ENCODE data around the gene TOR1A.
"Not testable (repeated sequence)": the region's sequence is repeated elsewhere in the genome, so short reads cannot be mapped to it uniquely, and the experiment has no call there.

TOR1A gene

GRCh38 chr9:129816501-129817435 lies 7.2 kb downstream of the TOR1A start:
- DNase-seq: no peak

GRCh38 chr9:129815278-129815677 lies 8.7 kb downstream of the TOR1A start:
- no peak for DNase-seq

DNA sequence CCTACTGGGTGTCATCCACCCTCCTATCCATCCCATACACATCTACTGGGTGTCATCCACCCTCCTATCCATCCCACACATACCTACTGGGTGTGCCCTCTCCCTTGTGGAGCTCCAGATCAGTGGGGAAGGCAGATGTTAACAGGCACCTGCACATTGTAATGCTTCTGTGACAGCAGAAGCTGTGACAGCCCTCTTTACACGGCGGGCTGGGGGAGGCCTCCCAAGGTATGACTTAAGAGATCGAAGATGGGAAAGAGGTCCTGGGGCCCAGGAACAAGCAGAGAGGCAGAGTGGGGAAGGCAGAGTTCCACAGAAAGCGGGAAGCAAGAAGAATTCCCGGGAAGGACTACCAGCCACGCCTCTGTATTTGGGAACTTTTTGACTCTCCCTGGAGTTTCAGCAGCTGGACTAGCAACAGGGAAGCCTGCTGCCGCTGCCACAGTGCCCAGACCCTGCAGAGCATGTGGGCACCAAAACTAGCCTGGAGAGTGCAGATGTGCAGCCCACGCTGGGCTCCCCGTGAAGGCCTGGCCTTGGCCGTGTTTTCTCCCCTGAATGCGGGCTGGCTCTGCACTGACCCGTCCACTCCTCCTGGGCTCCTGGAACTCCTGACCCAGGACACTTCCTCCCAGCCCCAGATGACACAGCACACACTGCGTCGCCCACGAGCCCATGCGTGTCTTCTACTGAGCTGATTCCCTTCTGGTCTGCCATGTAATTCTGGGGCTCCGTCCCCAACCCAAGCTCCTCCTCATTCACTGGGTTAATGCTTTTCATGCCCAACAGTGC lies 9.3 kb downstream of the TOR1A start:
- no peak for DNase-seq

- DNase-seq: no peak
Measured at GRCh38 chr9:129813661-129814060, 10.3 kb downstream of the TOR1A start.

GRCh38 chr9:129812385-129812784 lies 11.6 kb downstream of the TOR1A start:
- DNase-seq: no peak

GRCh38 chr9:129811967-129812363 lies 12.0 kb downstream of the TOR1A start:
- no peak for DNase-seq

- DNase-seq: no peak
Measured at GRCh38 chr9:129810788-129811187, 13.1 kb downstream of the TOR1A start.

DNA sequence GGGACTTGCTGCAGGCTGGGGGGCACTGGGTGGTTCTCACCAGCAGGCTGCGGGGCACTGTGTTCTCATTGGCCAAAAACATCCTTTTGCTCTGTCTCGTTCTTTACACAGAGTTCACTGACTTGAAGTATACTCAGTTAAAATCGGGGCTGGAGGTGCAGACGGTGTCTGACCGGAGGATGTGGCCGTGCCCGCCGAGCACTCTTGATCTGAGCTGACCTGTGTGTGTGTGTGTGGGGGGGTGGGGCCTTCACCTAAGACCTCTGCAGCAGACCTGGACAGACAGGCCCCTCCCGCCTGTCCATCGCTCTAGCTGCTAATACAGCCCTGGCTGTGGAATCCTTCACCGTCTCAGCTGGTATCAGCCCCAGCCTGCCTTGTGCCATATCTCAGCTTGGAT lies 13.8 kb downstream of the TOR1A start:
- DNase-seq: no peak

GRCh38 chr9:129809346-129809745 lies 14.6 kb downstream of the TOR1A start:
- no peak for DNase-seq

DNA sequence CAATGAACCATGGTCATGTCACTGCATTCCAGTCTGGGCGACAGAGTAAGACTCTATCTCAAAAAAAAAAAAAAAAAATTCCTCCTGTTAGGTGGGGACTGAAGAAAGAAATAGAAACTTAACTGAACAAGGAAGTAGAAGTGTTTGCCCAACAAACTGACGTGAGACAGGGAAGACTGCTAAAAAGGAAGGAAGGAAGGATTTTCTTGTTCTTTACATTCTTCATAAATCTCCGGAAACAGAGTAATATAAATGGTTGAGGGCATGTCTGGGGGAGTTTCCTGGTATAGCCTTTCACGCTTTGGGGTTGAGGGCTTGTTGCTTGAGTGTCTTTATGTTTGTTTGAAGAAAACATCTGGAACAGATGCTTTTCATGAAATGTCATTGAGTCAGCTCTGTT lies 17.9 kb downstream of the TOR1A start:
- no peak for DNase-seq

GRCh38 chr9:129803676-129804060 lies 20.3 kb downstream of the TOR1A start:
- no peak for DNase-seq

GRCh38 chr9:129802833-129803675 lies 20.9 kb downstream of the TOR1A start, which contains the start of gene TOR1B:
TSS of gene TOR1B (plus strand) at chr9:129803184. CDS start at chr9:129803213, 29 bp downstream.
- peak; percentile 93 for DNase-seq

GRCh38 chr9:129801504-129801903 lies 22.4 kb downstream of the TOR1A start:
- no peak for DNase-seq

DNA sequence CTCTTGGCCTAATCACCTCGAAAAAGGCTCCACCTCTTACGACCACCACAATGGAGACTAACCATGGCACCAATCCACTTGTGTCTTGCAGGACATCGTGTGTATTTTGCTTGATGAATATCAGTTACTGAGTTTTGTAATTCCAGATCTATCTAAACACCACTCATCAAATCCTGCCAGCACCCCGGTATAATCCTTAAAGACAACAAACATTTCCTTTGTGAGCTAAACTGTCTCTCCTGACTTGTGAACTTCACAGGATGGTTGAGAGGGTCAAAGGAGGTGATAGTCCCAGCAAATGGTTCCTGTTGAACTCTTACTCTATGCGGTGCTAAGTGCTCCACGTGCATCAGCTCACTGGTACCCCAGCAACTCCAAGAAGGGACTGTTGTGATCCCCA lies 25.0 kb downstream of the TOR1A start:
- DNase-seq: no peak

GRCh38 chr9:129796029-129796428 lies 27.9 kb downstream of the TOR1A start:
- not testable (repeated sequence) for DNase-seq

DNA sequence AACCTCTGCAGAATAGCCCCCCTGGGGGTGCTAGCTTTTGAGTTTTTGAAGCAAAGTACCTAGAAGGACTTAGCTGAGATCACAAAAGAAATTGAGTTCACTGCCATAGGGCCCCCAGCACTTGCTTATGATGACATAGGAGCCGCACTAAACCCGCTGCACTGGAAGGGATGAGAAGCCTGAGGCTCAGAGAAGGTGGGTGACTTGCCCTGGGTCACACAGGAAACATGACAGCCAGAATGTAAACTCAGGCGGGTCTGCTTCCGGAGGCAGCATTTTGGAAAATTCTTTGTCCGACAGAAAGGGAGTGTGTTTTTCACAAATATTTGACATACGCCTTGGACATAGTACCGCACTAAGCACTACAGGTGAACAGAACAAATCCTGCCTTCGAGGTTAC lies 29.4 kb downstream of the TOR1A start:
- DNase-seq: no peak

DNA sequence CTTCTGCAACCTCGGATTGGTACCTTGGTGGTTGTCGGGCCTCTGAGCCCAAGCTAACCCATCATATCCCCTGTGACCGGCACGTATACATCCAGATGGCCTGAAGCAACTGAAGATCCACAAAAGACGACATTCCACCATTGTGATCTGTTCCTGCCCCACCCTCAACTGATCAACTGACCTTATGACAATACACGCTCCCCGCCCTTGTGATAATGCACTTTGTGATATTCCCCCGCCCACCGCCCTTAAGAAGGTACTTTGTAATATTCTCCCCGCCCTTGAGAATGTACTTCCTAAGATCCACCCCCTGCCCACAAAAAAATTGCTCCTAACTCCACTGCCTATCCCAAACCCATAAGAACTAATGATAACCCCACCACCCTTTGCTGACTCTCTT lies 37.5 kb downstream of the TOR1A start:
- DNase-seq: no peak

DNA sequence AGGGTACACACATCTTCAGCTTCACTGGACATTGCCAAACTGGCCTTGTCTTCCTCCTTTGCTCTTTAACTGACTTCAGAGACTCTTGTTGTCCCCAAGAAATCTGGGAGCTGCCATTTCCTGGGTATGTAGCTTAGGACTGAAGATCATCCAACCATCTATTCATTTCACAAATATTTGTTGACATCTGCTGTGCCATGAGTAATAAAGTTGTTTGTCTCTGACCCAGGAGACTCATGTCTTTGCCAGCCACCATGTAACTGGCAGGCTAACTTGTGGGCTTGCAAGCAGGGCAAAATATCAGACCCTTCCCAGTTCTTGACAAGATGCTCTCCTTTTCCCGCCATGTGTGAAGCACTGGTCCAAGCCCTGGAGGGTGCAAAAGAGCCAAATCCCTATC lies 38.1 kb downstream of the TOR1A start:
- no peak for DNase-seq

DNA sequence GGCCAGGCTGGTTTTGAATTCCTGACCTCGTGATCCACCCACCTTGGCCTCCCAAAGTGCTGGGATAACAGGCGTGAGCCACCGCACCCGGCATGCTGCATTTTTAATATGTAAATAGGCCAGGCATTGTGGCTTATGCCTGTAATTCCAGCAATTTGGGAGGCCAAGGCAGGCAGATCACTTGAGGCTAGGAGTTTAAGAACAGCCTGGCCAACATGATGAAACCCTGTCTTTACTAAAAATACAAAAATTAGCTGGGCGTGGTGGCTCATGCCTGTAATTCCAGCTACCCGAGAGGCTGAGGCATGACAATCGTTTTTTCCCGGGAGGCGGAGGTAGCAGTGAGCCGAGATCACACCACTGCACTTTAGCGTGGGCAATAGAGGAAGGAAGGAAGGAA lies 39.0 kb downstream of the TOR1A start:
- not testable (repeated sequence) for DNase-seq

DNA sequence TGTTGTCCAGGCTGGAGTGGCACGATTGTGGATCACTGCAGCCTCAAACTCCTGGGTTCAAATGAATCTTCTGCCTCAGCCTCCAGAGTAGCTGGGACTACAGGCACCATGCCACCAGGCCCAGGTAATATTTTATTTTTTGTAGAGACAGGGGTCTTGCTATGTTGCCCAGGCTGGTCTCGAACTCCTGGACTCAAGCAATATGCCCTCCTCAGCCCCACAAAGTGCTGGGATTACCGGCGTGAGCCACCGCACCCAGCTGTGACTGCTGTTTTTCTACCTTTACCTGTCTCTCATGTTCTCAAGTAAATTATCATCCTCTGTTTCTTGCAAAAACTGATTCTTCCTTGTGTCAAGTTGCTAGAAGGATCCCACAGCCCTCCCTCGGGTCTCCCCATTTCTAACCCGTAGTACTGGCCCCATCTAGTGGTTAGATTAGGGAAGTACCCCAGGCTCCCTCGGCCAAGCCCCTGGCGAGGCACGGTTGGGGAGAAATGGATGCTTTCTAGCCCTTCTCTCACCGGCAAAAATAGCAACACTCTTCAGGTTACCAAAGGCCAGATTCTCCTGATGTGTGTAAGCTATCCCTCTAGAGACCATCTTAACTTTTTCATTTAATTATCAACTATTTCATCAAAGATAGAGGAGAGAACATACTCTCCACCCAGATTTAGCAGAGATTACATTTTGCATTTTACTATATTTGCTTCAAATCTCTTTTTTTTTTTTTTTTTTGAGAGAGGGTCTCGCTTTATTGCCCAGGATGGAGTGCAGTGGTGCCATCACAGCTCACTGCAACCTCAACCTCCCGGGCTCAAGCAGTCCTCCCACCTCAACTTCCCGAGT lies 40.2 kb downstream of the TOR1A start:
- peak; percentile 57 for DNase-seq

DNA sequence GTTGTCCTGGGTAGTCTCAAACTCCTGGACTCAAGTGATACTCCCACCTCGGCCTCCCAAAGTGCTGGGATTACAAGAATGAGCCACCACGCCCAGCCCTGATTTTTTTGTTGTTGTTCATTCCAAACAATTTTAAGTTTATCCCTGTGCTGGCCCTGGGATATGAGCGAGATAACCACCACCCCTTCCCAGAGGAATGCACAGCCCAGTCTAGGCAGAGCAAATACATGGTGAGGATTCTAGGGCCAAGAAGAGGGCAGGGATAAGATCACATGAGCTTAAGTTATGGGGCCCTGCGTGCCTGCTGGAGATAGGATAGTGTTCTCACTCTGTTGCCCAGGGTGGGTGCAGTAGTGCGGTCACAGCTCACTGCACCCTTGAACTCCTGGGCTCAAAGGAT lies 42.0 kb downstream of the TOR1A start:
- no peak for DNase-seq

GRCh38 chr9:129781131-129781530 lies 42.8 kb downstream of the TOR1A start:
- no peak for DNase-seq
